Immature natural killer cell (primary cell): ENCODE results near the gene SLC38A11. TPM values are rescaled to one million over a fixed set of nuclear protein-coding genes. Genes with fewer than 3 reads are reported as not detected.

ENCODE experiments used
- DNase-seq, 3 donors: peaks; one replicate each; pipeline ENCODE4 v3.0.0; 2022; ENCODE audit warnings: mixed read lengths in 1 of 3
- H3K27ac Mint-ChIP-seq, 6 donors: one replicate each; pipeline ENCODE4 v1.8.0; 2020; ENCODE audit warnings: mixed read lengths in 6 of 6, mild to moderate bottlenecking in 5 of 6, inconsistent platforms in 4 of 6, moderate library complexity in 3 of 6
- H3K27me3 Mint-ChIP-seq, 3 donors: one replicate each; pipeline ENCODE4 v1.8.0; 2020 to 2021; ENCODE audit warnings: low read depth in 3 of 3, mild to moderate bottlenecking in 3 of 3, mixed read lengths in 3 of 3, moderate library complexity in 3 of 3, inconsistent platforms in 1 of 3
- H3K36me3 Mint-ChIP-seq, 3 donors: one replicate each; pipeline ENCODE4 v1.8.0; 2020; ENCODE audit warnings: mixed read lengths in 3 of 3, inconsistent platforms in 2 of 3, mild to moderate bottlenecking in 2 of 3
- H3K4me1 Mint-ChIP-seq, 2 donors: one replicate each; pipeline ENCODE4 v1.8.0; 2020; ENCODE audit warnings: inconsistent platforms in 2 of 2, mild to moderate bottlenecking in 2 of 2, mixed read lengths in 2 of 2, moderate library complexity in 1 of 2
- H3K4me3 Mint-ChIP-seq, 5 donors: one replicate each; pipeline ENCODE4 v1.8.0; 2020; ENCODE audit warnings: mild to moderate bottlenecking in 5 of 5, mixed read lengths in 5 of 5, inconsistent platforms in 3 of 5, moderate library complexity in 3 of 5
- H3K9me3 Mint-ChIP-seq, 6 donors: one replicate each; pipeline ENCODE4 v1.8.0; 2020; ENCODE audit warnings: mild to moderate bottlenecking in 6 of 6, mixed read lengths in 6 of 6, inconsistent platforms in 4 of 6, moderate library complexity in 3 of 6
- polyA plus RNA-seq, 3 donors: library from polyadenylated mRNA; unstranded; fragments of 300-500 nt; fragmentation: Illumina TruSeq; gene quantifications; one replicate each; pipeline ENCODE4 v1.2.3, GENCODE V29; 2021

Gene SLC38A11
- polyA plus RNA-seq, 3 donors from 2014 or later, result not detected

GRCh38 chr2:164897469-164898260, 57.7 kb downstream of the SLC38A11 start:
- Mint-ChIP-seq H3K27ac (no peak overlapping the region), H3K4me3 (no peak overlapping the region), H3K9me3 (peaks cover 0 to 3% (median 0%) of the 10 kb centered on the region in 6 donors)

GRCh38 chr2:164896634-164897355, 58.5 kb downstream of the SLC38A11 start:
- no peaks in the 10 kb centered on the region for H3K27me3 Mint-ChIP-seq
- DNase-seq, result no peak
- no peaks in the 10 kb centered on the region for H3K36me3 Mint-ChIP-seq
- H3K4me1 Mint-ChIP-seq, result peaks cover 1 to 5% of the 10 kb centered on the region in 2 donors
- H3K9me3 Mint-ChIP-seq, result peaks cover 0 to 3% (median 0%) of the 10 kb centered on the region in 6 donors
- H3K4me3 Mint-ChIP-seq, result no peak overlapping the region
- no peak overlapping the region for H3K27ac Mint-ChIP-seq

More at GRCh38 chr2:164897469-164898260, 57.7 kb downstream of the SLC38A11 start:
- H3K27me3 Mint-ChIP-seq, result no peaks in the 10 kb centered on the region
- DNase-seq, result no peak
- H3K4me1 Mint-ChIP-seq, result peaks cover 1 to 5% of the 10 kb centered on the region in 2 donors
- H3K36me3 Mint-ChIP-seq, result no peaks in the 10 kb centered on the region

GRCh38 chr2:164896226-164896625, 59.1 kb downstream of the SLC38A11 start:
- peaks cover 0 to 3% (median 0%) of the 10 kb centered on the region in 6 donors for H3K9me3 Mint-ChIP-seq
- peaks cover 1 to 5% of the 10 kb centered on the region in 2 donors for H3K4me1 Mint-ChIP-seq
- DNase-seq, result no peak
- H3K4me3 Mint-ChIP-seq, result no peak overlapping the region
- no peaks in the 10 kb centered on the region for H3K36me3 Mint-ChIP-seq
- H3K27me3 Mint-ChIP-seq, result no peaks in the 10 kb centered on the region
- no peak overlapping the region for H3K27ac Mint-ChIP-seq

- H3K9me3 Mint-ChIP-seq, result peaks cover 0 to 3% (median 0%) of the 10 kb centered on the region in 6 donors
- H3K27ac Mint-ChIP-seq, result no peak overlapping the region
- H3K27me3 Mint-ChIP-seq, result peaks cover 0 to 4% (median 2%) of the 10 kb centered on the region in 3 donors
- no peak overlapping the region for H3K4me3 Mint-ChIP-seq
- peaks cover 0 to 6% of the 10 kb centered on the region in 2 donors for H3K4me1 Mint-ChIP-seq
- H3K36me3 Mint-ChIP-seq, result no peaks in the 10 kb centered on the region
- no peak for DNase-seq
Observed at GRCh38 chr2:164891460-164891859, 63.9 kb downstream of the SLC38A11 start.

GRCh38 chr2:164890544-164890943, 64.8 kb downstream of the SLC38A11 start:
- Mint-ChIP-seq H3K27ac (no peak overlapping the region), H3K4me3 (no peak overlapping the region), H3K36me3 (no peaks in the 10 kb centered on the region), H3K9me3 (peaks cover 0 to 3% (median 0%) of the 10 kb centered on the region in 6 donors), H3K4me1 (peaks cover 0 to 6% of the 10 kb centered on the region in 2 donors), H3K27me3 (peaks cover 0 to 4% (median 2%) of the 10 kb centered on the region in 3 donors)
- DNase-seq, result no peak

- peaks cover 0 to 6% of the 10 kb centered on the region in 2 donors for H3K4me1 Mint-ChIP-seq
- H3K27ac Mint-ChIP-seq, result no peak overlapping the region
- no peak for DNase-seq
- peaks cover 0 to 4% (median 2%) of the 10 kb centered on the region in 3 donors for H3K27me3 Mint-ChIP-seq
- H3K4me3 Mint-ChIP-seq, result no peak overlapping the region
- H3K9me3 Mint-ChIP-seq, result no peaks in the 10 kb centered on the region
- no peaks in the 10 kb centered on the region for H3K36me3 Mint-ChIP-seq
Observed at GRCh38 chr2:164888592-164888991, 66.7 kb downstream of the SLC38A11 start.

GRCh38 chr2:164887434-164888144, 67.7 kb downstream of the SLC38A11 start:
- Mint-ChIP-seq H3K4me3 (no peak overlapping the region), H3K27ac (no peak overlapping the region), H3K27me3 (peaks cover 0 to 4% (median 2%) of the 10 kb centered on the region in 3 donors), H3K9me3 (no peaks in the 10 kb centered on the region), H3K4me1 (peaks cover 0 to 6% of the 10 kb centered on the region in 2 donors), H3K36me3 (no peaks in the 10 kb centered on the region)
- DNase-seq, result no peak

- no peak for DNase-seq
- peaks cover 0 to 4% (median 0%) of the 10 kb centered on the region in 6 donors for H3K9me3 Mint-ChIP-seq
- H3K27ac Mint-ChIP-seq, result no peak overlapping the region
- H3K36me3 Mint-ChIP-seq, result no peaks in the 10 kb centered on the region
- no peaks in the 10 kb centered on the region for H3K4me1 Mint-ChIP-seq
- H3K4me3 Mint-ChIP-seq, result no peak overlapping the region
- H3K27me3 Mint-ChIP-seq, result peaks cover 0 to 2% (median 0%) of the 10 kb centered on the region in 3 donors
Observed at GRCh38 chr2:164882276-164882675, 73.0 kb downstream of the SLC38A11 start.

- peaks cover 0 to 2% (median 0%) of the 10 kb centered on the region in 3 donors for H3K27me3 Mint-ChIP-seq
- peaks cover 0 to 4% (median 0%) of the 10 kb centered on the region in 6 donors for H3K9me3 Mint-ChIP-seq
Observed at GRCh38 chr2:164881524-164881923, 73.8 kb downstream of the SLC38A11 start.

GRCh38 chr2:164879901-164880535, 75.3 kb downstream of the SLC38A11 start:
- peaks cover 0 to 2% (median 0%) of the 10 kb centered on the region in 3 donors for H3K27me3 Mint-ChIP-seq
- H3K36me3 Mint-ChIP-seq, result no peaks in the 10 kb centered on the region
- no peak overlapping the region for H3K4me3 Mint-ChIP-seq
- H3K9me3 Mint-ChIP-seq, result peaks cover 0 to 4% (median 0%) of the 10 kb centered on the region in 6 donors
- no peak for DNase-seq
- H3K4me1 Mint-ChIP-seq, result no peaks in the 10 kb centered on the region
- H3K27ac Mint-ChIP-seq, result no peak overlapping the region

More at GRCh38 chr2:164881524-164881923, 73.8 kb downstream of the SLC38A11 start:
- H3K4me1 Mint-ChIP-seq, result no peaks in the 10 kb centered on the region
- no peak overlapping the region for H3K27ac Mint-ChIP-seq
- no peak overlapping the region for H3K4me3 Mint-ChIP-seq
- DNase-seq, result no peak
- no peaks in the 10 kb centered on the region for H3K36me3 Mint-ChIP-seq

- H3K4me3 Mint-ChIP-seq, result no peak overlapping the region
- H3K27ac Mint-ChIP-seq, result no peak overlapping the region
- DNase-seq, result no peak
- H3K4me1 Mint-ChIP-seq, result no peaks in the 10 kb centered on the region
- peaks cover 0 to 5% (median 0%) of the 10 kb centered on the region in 6 donors for H3K9me3 Mint-ChIP-seq
- H3K27me3 Mint-ChIP-seq, result peaks cover 0 to 2% (median 0%) of the 10 kb centered on the region in 3 donors
- H3K36me3 Mint-ChIP-seq, result no peaks in the 10 kb centered on the region
Observed at GRCh38 chr2:164877927-164878326, 77.4 kb downstream of the SLC38A11 start.

- no peaks in the 10 kb centered on the region for H3K4me1 Mint-ChIP-seq
- DNase-seq, result no peak
- H3K27me3 Mint-ChIP-seq, result peaks cover 0 to 2% (median 0%) of the 10 kb centered on the region in 3 donors
- peaks cover 0 to 5% (median 0%) of the 10 kb centered on the region in 6 donors for H3K9me3 Mint-ChIP-seq
- no peak overlapping the region for H3K27ac Mint-ChIP-seq
- no peaks in the 10 kb centered on the region for H3K36me3 Mint-ChIP-seq
- no peak overlapping the region for H3K4me3 Mint-ChIP-seq
Observed at GRCh38 chr2:164877169-164877568, 78.2 kb downstream of the SLC38A11 start.
